ENCODE results near the gene RASGRP1. TPM values are rescaled to one million over a fixed set of nuclear protein-coding genes. Genes with fewer than 3 reads are reported as not detected.
A peak's percentile ranks its signal among the peaks of the same experiment; 100 is the strongest.
"Not testable (repeated sequence)": the region's sequence is repeated elsewhere in the genome, so short reads cannot be mapped to it uniquely, and the experiment has no call there.

RASGRP1 gene
- total RNA-seq, 5 donors from 2014 or later (not counting 1 experiment from before 2014, with no cell fraction given) = 118 to 148 (median 131) TPM

GRCh38 chr15:38586005-38586404 lies 21.4 kb upstream of the RASGRP1 start:
- H3K27ac Mint-ChIP-seq; ATAC-seq (replicated peaks in 1 of 4); H3K36me3 ChIP-seq (ENCODE audit: control insufficient read depth in 2 of 2, extremely low read depth in 1 of 2, insufficient read depth in 1 of 2, low read length in 1 of 2); DNase-seq; H3K36me3 Mint-ChIP-seq; POLR2A ChIA-PET; CTCF ChIA-PET; H3K4me3 ChIP-seq (ENCODE audit: control insufficient read depth in 1 of 2, extremely low read depth in 1 of 2, low read length in 1 of 2); H3K4me3 Mint-ChIP-seq; H3K27me3 ChIP-seq (replicated peaks in 1 of 2; ENCODE audit: control insufficient read depth in 2 of 2, extremely low read depth in 1 of 2, insufficient read depth in 2 of 2, low read length in 1 of 2); H3K27me3 Mint-ChIP-seq; H3K4me1 ChIP-seq (ENCODE audit: control insufficient read depth in 1 of 2, extremely low read depth in 1 of 2, insufficient read depth in 2 of 2, low read length in 2 of 2); H3K27ac ChIP-seq (ENCODE audit: low read length); H3K9me3 Mint-ChIP-seq; H3K9me3 ChIP-seq: not testable (repeated sequence)
- peaks cover 24 to 36% (median 30%) of the 10 kb centered on the region in 3 donors for H3K4me1 Mint-ChIP-seq
- no CpG with 5 or more reads among the region's 2 CpGs for WGBS (ENCODE audit: insufficient coverage)

- no peaks in the 10 kb centered on the region for H3K36me3 ChIP-seq (ENCODE audit: control insufficient read depth in 2 of 2, extremely low read depth in 1 of 2, insufficient read depth in 1 of 2, low read length in 1 of 2)
- peak in 1 of 4 experiments; percentile 55 for ATAC-seq (replicated peaks in 1 of 4)
- peak overlapping the region; percentile 63 for H3K27ac ChIP-seq (ENCODE audit: low read length)
- Mint-ChIP-seq H3K27ac (no peak overlapping the region), H3K4me1 (peaks cover 36 to 51% (median 38%) of the 10 kb centered on the region in 3 donors), H3K4me3 (no peak overlapping the region), H3K36me3 (no peaks in the 10 kb centered on the region), H3K9me3 (peaks cover 0 to 5% (median 2%) of the 10 kb centered on the region in 3 donors), H3K27me3 (no peaks in the 10 kb centered on the region)
- ChIA-PET CTCF (interaction anchor here (0.5 to 1.0 kb wide), 4 partner anchors 15 to 121 kb away, joined by 3 read pairs; no protein-coding TSS in a partner anchor), POLR2A (interaction anchor here in 1 of 2 donors (0.6 kb wide), 1 partner anchor 1535 kb away, joined by 9 read pairs; no protein-coding TSS in a partner anchor)
- no peaks in the 10 kb centered on the region for H3K9me3 ChIP-seq
- peaks cover 13 to 39% of the 10 kb centered on the region in 2 experiments for H3K4me1 ChIP-seq (ENCODE audit: control insufficient read depth in 1 of 2, extremely low read depth in 1 of 2, insufficient read depth in 2 of 2, low read length in 2 of 2)
- H3K4me3 ChIP-seq (ENCODE audit: control insufficient read depth in 1 of 2, extremely low read depth in 1 of 2, low read length in 1 of 2) = no peak overlapping the region
- WGBS (ENCODE audit: insufficient coverage) = 73% methylated on average over 2 of the region's 3 CpGs
- peak in 1 of 35 experiments; percentile 42 for DNase-seq
- H3K27me3 ChIP-seq (replicated peaks in 1 of 2; ENCODE audit: control insufficient read depth in 2 of 2, extremely low read depth in 1 of 2, insufficient read depth in 2 of 2, low read length in 1 of 2) = no peaks in the 10 kb centered on the region
Observed at GRCh38 chr15:38578626-38579025, 14.0 kb upstream of the RASGRP1 start.

- H3K4me1 ChIP-seq (ENCODE audit: control insufficient read depth in 1 of 2, extremely low read depth in 1 of 2, insufficient read depth in 2 of 2, low read length in 2 of 2) = peaks cover 13 to 39% of the 10 kb centered on the region in 2 experiments
- peaks cover 0 to 5% (median 2%) of the 10 kb centered on the region in 3 donors for H3K9me3 Mint-ChIP-seq
- ATAC-seq (replicated peaks in 1 of 4) (no peak), DNase-seq (no peak)
- no peaks in the 10 kb centered on the region for H3K36me3 ChIP-seq (ENCODE audit: control insufficient read depth in 2 of 2, extremely low read depth in 1 of 2, insufficient read depth in 1 of 2, low read length in 1 of 2)
- ChIA-PET POLR2A (interaction anchor here in 1 of 2 donors (1.3 kb wide), 1 partner anchor 94 kb away, joined by 3 read pairs; no protein-coding TSS in a partner anchor), CTCF (interaction anchor here in 1 of 2 donors (0.6 to 1.2 kb wide), 3 partner anchors 14 to 1356 kb away, joined by 3 to 6 read pairs (median 5); partner anchors contain the start of genes EIF2AK4 and RASGRP1)
- no peaks in the 10 kb centered on the region for H3K9me3 ChIP-seq
- H3K4me1 Mint-ChIP-seq = peaks cover 36 to 55% (median 38%) of the 10 kb centered on the region in 3 donors
- H3K36me3 Mint-ChIP-seq = no peaks in the 10 kb centered on the region
- H3K27ac Mint-ChIP-seq = peak overlapping the region; percentile 50 to 71
- H3K27me3 Mint-ChIP-seq = no peaks in the 10 kb centered on the region
- H3K27ac ChIP-seq (ENCODE audit: low read length) = peak overlapping the region; percentile 63
- no peaks in the 10 kb centered on the region for H3K27me3 ChIP-seq (replicated peaks in 1 of 2; ENCODE audit: control insufficient read depth in 2 of 2, extremely low read depth in 1 of 2, insufficient read depth in 2 of 2, low read length in 1 of 2)
- peak overlapping the region in 2 of 3 donors; percentile 2 to 61 for H3K4me3 Mint-ChIP-seq
- H3K4me3 ChIP-seq (ENCODE audit: control insufficient read depth in 1 of 2, extremely low read depth in 1 of 2, low read length in 1 of 2) = no peak overlapping the region
- 20% methylated on average over 2 of the region's 7 CpGs for WGBS (ENCODE audit: insufficient coverage)
Observed at GRCh38 chr15:38577424-38577987, 12.9 kb upstream of the RASGRP1 start.

- no peaks in the 10 kb centered on the region for H3K36me3 Mint-ChIP-seq
- H3K4me1 Mint-ChIP-seq = peaks cover 36 to 60% (median 38%) of the 10 kb centered on the region in 3 donors
- WGBS (ENCODE audit: insufficient coverage) = 60% methylated on average over 1 of the region's 3 CpGs
- H3K36me3 ChIP-seq (ENCODE audit: control insufficient read depth in 2 of 2, extremely low read depth in 1 of 2, insufficient read depth in 1 of 2, low read length in 1 of 2) = no peaks in the 10 kb centered on the region
- peak in 3 of 4 experiments; percentile 31 to 70 (median 69) for ATAC-seq (replicated peaks in 1 of 4)
- ChIA-PET CTCF (interaction anchor here (0.5 to 1.2 kb wide), 5 partner anchors 13 to 1357 kb away, joined by 3 to 6 read pairs (median 3); partner anchors contain the start of genes EIF2AK4 (in 1 of the 2) and RASGRP1 (in 1 of the 2)), POLR2A (interaction anchor here in 1 of 2 donors (0.9 to 1.3 kb wide), 2 partner anchors 95 to 109 kb away, joined by 3 read pairs; no protein-coding TSS in a partner anchor)
- DNase-seq = peak in 9 of 35 experiments; percentile 10 to 58 (median 27)
- peak overlapping the region; percentile 50 to 68 for H3K27ac Mint-ChIP-seq
- peak overlapping the region; percentile 2 to 61 (median 48) for H3K4me3 Mint-ChIP-seq
- peaks cover 0 to 6% (median under 1%) of the 10 kb centered on the region in 3 donors for H3K9me3 Mint-ChIP-seq
- H3K27me3 ChIP-seq (replicated peaks in 1 of 2; ENCODE audit: control insufficient read depth in 2 of 2, extremely low read depth in 1 of 2, insufficient read depth in 2 of 2, low read length in 1 of 2) = no peaks in the 10 kb centered on the region
- H3K4me3 ChIP-seq (ENCODE audit: control insufficient read depth in 1 of 2, extremely low read depth in 1 of 2, low read length in 1 of 2) = no peak overlapping the region
- peaks cover 13 to 39% of the 10 kb centered on the region in 2 experiments for H3K4me1 ChIP-seq (ENCODE audit: control insufficient read depth in 1 of 2, extremely low read depth in 1 of 2, insufficient read depth in 2 of 2, low read length in 2 of 2)
- no peaks in the 10 kb centered on the region for H3K27me3 Mint-ChIP-seq
- H3K27ac ChIP-seq (ENCODE audit: low read length) = peak overlapping the region; percentile 63
- H3K9me3 ChIP-seq = no peaks in the 10 kb centered on the region
Observed at GRCh38 chr15:38576837-38577236, 12.2 kb upstream of the RASGRP1 start.

- no peaks in the 10 kb centered on the region for H3K36me3 Mint-ChIP-seq
- ATAC-seq (replicated peaks in 1 of 4) (no peak), DNase-seq (no peak)
- H3K4me1 ChIP-seq (ENCODE audit: control insufficient read depth in 1 of 2, extremely low read depth in 1 of 2, insufficient read depth in 2 of 2, low read length in 2 of 2) = peaks cover 13 to 39% of the 10 kb centered on the region in 2 experiments
- H3K27ac ChIP-seq (ENCODE audit: low read length) = peak overlapping the region; percentile 63
- H3K27me3 ChIP-seq (replicated peaks in 1 of 2; ENCODE audit: control insufficient read depth in 2 of 2, extremely low read depth in 1 of 2, insufficient read depth in 2 of 2, low read length in 1 of 2) = no peaks in the 10 kb centered on the region
- no peak overlapping the region for H3K4me3 Mint-ChIP-seq
- ChIA-PET POLR2A (interaction anchor here in 1 of 2 donors (0.9 to 1.3 kb wide), 2 partner anchors 96 to 110 kb away, joined by 3 read pairs; no protein-coding TSS in a partner anchor), CTCF (interaction anchor here in 1 of 2 donors (0.7 to 1.2 kb wide), 3 partner anchors 12 to 1034 kb away, joined by 3 to 6 read pairs (median 5); partner anchors contain the start of gene RASGRP1)
- H3K4me1 Mint-ChIP-seq = peaks cover 36 to 60% (median 38%) of the 10 kb centered on the region in 3 donors
- peak overlapping the region; percentile 23 to 68 for H3K27ac Mint-ChIP-seq
- no peaks in the 10 kb centered on the region for H3K36me3 ChIP-seq (ENCODE audit: control insufficient read depth in 2 of 2, extremely low read depth in 1 of 2, insufficient read depth in 1 of 2, low read length in 1 of 2)
- H3K27me3 Mint-ChIP-seq = no peaks in the 10 kb centered on the region
- H3K4me3 ChIP-seq (ENCODE audit: control insufficient read depth in 1 of 2, extremely low read depth in 1 of 2, low read length in 1 of 2) = no peak overlapping the region
- 40% methylated on average over 1 of the region's 1 CpG for WGBS (ENCODE audit: insufficient coverage)
- peaks cover 0 to 5% (median 0%) of the 10 kb centered on the region in 3 donors for H3K9me3 Mint-ChIP-seq
- H3K9me3 ChIP-seq = no peaks in the 10 kb centered on the region
Observed at GRCh38 chr15:38576261-38576660, 11.6 kb upstream of the RASGRP1 start.

- peaks cover 17% of the 10 kb centered on the region for H3K36me3 Mint-ChIP-seq
- POLR2A ChIA-PET = interaction anchor here in 1 of 2 donors (0.9 kb wide), 1 partner anchor 125 kb away, joined by 3 read pairs; no protein-coding TSS in a partner anchor
Observed at GRCh38 chr15:38565287-38565670, 665 bp upstream of the RASGRP1 start.

More at GRCh38 chr15:38565287-38565670, 665 bp upstream of the RASGRP1 start:
- ATAC-seq (replicated peaks in 1 of 4) (no peak), DNase-seq (no peak)
- H3K27ac ChIP-seq (ENCODE audit: low read length) = peak overlapping the region; percentile 91
- H3K27me3 Mint-ChIP-seq = no peaks in the 10 kb centered on the region
- H3K9me3 ChIP-seq = no peaks in the 10 kb centered on the region
- CTCF ChIA-PET = interaction anchor here (1.0 to 6.8 kb wide), 3 partner anchors 124 to 133 kb away, joined by 3 to 96 read pairs (median 36); no protein-coding TSS in a partner anchor
- no peaks in the 10 kb centered on the region for H3K27me3 ChIP-seq (replicated peaks in 1 of 2; ENCODE audit: control insufficient read depth in 2 of 2, extremely low read depth in 1 of 2, insufficient read depth in 2 of 2, low read length in 1 of 2)
- peaks cover 0 to 10% of the 10 kb centered on the region in 2 donors for H3K36me3 ChIP-seq (ENCODE audit: control insufficient read depth in 2 of 2, extremely low read depth in 1 of 2, insufficient read depth in 1 of 2, low read length in 1 of 2)
- peaks cover 44 to 53% (median 50%) of the 10 kb centered on the region in 3 donors for H3K4me1 Mint-ChIP-seq
- peak overlapping the region in 1 of 2 donors; percentile 72 for H3K4me3 ChIP-seq (ENCODE audit: control insufficient read depth in 1 of 2, extremely low read depth in 1 of 2, low read length in 1 of 2)
- H3K4me1 ChIP-seq (ENCODE audit: control insufficient read depth in 1 of 2, extremely low read depth in 1 of 2, insufficient read depth in 2 of 2, low read length in 2 of 2) = peaks cover 26 to 37% of the 10 kb centered on the region in 2 experiments
- peak overlapping the region; percentile 87 to 94 for H3K27ac Mint-ChIP-seq
- 74% methylated on average over 12 of the region's 16 CpGs for WGBS (ENCODE audit: insufficient coverage)
- peak overlapping the region; percentile 78 to 96 (median 87) for H3K4me3 Mint-ChIP-seq
- peaks cover 0 to under 1% (median 0%) of the 10 kb centered on the region in 3 donors for H3K9me3 Mint-ChIP-seq

All from T-cell (primary cell).